GM10266 (cell line): Measurements from ENCODE around the gene BIN2.
A peak's percentile ranks its signal among the peaks of the same experiment; 100 is the strongest.

Experiments used
- DNase-seq: peaks from one replicate; pipeline ENCODE4 v3.0.0; 2012; ENCODE audit errors: extremely low spot score
- TF ChIP-seq, protein P1 (sequence below): IDR thresholded peaks from 2 replicates; pipeline ENCODE4 v1.5.1; 2012; ENCODE audit warnings: mild to moderate bottlenecking, low read depth; ENCODE audit not compliant: control insufficient read depth, insufficient read depth; ENCODE audit errors: missing control alignments

BIN2 gene

DNA sequence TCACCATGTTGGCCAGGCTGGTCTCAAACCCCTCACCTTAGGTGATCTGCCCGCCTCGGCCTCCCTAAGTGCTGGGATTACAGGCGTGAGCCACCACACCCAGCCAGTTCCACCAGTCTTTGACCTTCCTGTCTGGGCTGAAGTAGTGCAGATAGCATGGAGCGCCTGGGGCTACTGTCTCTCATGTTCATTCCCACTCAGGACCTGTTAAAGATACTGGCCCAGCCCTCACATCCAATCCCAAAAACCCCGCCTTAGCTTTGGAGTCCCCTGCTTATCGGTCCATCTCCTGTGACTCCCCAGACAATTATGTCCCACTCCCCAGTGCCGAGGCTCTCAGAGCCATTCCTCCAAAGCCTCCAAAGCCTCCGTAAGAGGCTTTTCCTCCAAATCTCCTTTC is 34.5 kb upstream of the BIN2 start:
- no peak for DNase-seq
- TF ChIP-seq, protein P1, sequence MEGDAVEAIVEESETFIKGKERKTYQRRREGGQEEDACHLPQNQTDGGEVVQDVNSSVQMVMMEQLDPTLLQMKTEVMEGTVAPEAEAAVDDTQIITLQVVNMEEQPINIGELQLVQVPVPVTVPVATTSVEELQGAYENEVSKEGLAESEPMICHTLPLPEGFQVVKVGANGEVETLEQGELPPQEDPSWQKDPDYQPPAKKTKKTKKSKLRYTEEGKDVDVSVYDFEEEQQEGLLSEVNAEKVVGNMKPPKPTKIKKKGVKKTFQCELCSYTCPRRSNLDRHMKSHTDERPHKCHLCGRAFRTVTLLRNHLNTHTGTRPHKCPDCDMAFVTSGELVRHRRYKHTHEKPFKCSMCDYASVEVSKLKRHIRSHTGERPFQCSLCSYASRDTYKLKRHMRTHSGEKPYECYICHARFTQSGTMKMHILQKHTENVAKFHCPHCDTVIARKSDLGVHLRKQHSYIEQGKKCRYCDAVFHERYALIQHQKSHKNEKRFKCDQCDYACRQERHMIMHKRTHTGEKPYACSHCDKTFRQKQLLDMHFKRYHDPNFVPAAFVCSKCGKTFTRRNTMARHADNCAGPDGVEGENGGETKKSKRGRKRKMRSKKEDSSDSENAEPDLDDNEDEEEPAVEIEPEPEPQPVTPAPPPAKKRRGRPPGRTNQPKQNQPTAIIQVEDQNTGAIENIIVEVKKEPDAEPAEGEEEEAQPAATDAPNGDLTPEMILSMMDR = no peak

DNA sequence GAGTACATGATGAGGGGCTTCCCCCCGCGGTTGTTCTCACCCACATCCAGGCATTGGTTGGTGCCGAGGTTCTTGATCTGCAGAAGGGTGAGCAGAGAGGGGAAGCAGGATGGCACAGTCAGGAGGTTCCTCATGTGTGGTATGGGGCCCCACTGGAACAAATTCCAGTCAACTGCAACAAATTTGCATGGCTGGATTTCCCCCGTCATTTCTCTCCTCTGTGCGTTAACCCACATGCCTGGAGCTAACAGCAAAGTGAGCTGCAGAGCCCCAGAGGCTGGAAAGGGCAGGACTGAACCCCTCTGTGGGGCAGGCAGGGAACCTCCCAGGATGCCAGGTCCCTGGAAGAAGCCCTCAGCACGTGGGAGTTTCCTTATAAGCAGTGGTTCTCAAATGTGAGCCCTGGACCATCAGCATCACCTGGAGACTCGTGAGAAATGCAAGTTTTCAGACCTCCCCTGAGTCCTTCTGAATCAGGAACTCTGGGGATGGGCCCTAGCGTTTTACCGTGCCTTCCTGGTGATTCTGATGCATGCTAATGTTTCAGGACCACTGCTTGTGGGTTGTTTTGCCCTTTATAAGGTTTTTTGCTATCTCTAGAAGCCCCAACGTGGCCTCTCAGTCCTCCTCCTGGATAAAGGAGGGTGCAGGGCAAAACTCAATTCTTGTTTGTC is 33.5 kb upstream of the BIN2 start:
- DNase-seq = peak; percentile 29
- TF ChIP-seq, protein P1 = no peak

DNA sequence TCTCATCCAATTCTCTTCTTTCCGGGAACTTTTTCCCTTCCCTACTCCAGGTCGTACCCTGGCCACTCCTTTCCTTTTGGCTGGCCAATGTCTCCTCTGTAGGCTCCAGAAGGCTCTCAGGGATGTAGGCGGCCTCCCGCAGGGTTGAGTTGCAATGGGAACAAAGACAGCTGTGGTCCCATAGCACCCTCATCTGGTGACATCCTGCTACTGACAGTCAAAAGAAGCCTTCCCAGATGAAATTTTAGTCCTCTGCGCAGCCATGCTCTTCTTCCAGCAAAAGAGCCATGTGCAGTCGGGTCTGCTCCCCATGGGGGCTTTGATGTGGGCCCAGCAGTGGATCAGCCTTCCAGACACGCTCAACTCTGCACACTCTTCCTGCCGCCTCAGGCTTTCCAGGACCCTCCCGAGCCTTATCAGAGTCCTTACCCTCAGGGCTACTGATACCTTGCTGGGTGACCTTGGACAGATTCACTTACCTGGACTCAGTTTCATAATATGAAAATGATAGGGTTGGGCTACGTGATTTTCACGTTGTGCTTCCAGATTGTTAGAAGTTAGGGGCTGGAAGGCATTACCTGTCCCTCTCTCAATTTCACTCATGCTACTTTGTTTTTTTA is 28.0 kb upstream of the BIN2 start:
- TF ChIP-seq, protein P1 = peak; percentile 39
- peak; percentile 38 for DNase-seq

DNA sequence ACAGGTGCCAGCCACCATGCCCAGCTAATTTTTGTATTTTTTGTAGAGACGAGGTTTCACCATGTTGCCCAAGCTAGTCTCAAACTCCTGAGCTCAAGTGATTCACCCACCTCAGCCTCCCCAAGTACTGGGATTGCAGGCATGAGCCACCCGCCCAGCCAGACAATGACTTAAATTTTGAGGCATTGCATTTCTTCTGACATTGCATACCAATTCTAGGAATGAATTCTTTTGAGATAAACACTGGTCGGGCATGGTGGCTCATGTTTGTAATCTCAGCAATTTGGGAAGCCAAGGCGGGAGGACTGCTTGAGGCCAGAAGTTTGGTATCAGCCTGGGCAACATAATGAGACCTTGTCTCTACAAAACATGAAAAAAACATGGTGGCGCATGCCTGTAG is 25.1 kb upstream of the BIN2 start:
- TF ChIP-seq, protein P1 = no peak
- no peak for DNase-seq

DNA sequence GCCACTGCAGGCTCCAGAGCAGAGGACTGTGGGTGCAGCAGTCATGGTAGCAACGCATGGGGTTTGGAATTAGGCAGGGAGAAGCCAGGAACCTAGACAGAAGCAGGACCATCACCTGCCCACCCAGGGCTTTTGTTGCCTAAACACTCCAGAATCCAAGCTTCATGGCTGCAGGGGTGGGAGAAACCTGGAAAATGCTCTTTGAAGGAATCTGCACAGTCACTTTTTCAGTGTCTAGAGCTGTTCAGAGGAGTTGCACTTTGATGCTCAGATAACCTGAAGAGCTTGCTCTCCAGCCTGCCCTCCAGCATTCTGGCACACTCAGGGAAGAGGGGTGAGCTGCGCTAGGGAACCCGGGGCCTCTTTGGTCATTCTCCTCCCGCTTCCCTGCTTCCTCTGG is 24.1 kb upstream of the BIN2 start:
- TF ChIP-seq, protein P1 = no peak
- no peak for DNase-seq

DNA sequence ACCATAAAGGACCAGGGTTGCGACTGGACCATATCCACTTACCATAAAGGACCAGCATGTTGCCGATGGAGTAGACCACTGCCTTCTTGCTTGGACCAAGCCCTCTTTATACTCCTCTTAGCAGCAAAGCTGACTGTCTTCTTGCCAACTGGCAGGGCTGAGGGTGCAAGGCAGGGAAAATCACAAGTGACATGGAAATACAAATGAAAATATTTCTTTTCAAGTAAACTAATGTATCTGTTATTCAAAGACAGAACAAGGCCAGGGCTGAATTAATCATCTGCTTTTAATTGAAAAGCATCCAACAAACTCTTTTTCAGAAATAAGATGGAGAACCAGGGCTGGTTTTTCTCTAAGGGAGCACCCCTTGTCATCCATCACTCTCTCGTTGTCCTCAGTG is 22.6 kb upstream of the BIN2 start, which contains the start of gene CELA1:
CELA1 (minus strand) TSS at position 99 of the 400 bp plus-strand sequence; CDS start at position 58, 41 bp downstream.
- TF ChIP-seq, protein P1 = no peak
- no peak for DNase-seq

DNA sequence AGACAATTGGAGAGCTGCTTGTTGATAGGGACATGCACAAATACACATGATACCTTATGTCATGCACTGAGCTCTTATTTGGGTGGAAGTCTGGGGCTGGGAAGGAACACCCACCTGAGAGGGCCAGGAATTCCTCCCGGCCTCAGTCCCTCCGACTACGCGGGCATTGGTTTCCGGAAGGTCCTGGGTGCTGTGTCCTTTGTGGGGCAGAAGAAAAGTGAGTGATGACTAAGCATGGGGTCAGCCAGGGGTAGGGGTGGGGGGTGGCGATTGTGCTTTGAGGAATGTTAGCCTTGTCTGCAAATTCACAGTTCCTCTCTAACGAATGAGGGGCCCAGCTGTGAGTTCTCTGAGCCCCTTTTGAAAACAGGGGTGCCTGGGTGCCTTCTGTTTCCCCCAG is 21.7 kb upstream of the BIN2 start:
- TF ChIP-seq, protein P1 = no peak
- DNase-seq = no peak
